Measurements from ENCODE around the gene LYSMD2. TPM values are rescaled to one million over a fixed set of nuclear protein-coding genes. Genes with fewer than 3 reads are reported as not detected.

Gene LYSMD2
- total and polyA plus RNA-seq, 11 donors, result 3.1 to 8.7 (median 5.7) TPM

DNA sequence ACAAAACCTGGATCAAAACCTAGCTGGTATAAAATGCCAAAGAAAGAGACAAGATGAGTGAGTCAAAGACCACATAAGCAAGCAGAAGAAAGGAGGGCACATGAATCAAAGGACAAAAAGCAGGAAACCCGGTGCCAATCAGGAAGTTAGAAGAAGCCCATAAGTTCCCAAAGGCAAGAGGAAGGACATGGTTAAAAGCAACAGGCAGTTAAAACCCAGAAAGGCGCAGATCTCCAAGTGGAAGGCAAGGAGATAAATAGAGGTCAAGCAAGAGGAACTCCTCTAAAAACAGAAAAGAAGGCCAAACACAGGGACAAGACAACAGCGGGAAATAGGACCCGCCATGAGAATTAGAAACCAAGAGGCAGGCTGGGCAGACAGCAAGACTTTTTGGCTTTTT is 18.3 kb upstream of the LYSMD2 start:
- Histone ChIP-seq H3K27ac (peak overlapping the region in 1 of 12 donors; percentile 54), H3K4me1 (peaks cover 0 to 74% (median 30%) of the 10 kb centered on the region in 12 donors), H3K36me3 (no peaks in the 10 kb centered on the region), H3K4me3 (no peak overlapping the region), H3K9me3 (peaks cover 0 to 6% (median 0%) of the 10 kb centered on the region in 12 donors), H3K27me3 (no peaks in the 10 kb centered on the region)
- TF ChIP-seq POLR2A (IDR thresholded peaks at IDR 0.05), result no peak
- TF ChIP-seq, protein P1, sequence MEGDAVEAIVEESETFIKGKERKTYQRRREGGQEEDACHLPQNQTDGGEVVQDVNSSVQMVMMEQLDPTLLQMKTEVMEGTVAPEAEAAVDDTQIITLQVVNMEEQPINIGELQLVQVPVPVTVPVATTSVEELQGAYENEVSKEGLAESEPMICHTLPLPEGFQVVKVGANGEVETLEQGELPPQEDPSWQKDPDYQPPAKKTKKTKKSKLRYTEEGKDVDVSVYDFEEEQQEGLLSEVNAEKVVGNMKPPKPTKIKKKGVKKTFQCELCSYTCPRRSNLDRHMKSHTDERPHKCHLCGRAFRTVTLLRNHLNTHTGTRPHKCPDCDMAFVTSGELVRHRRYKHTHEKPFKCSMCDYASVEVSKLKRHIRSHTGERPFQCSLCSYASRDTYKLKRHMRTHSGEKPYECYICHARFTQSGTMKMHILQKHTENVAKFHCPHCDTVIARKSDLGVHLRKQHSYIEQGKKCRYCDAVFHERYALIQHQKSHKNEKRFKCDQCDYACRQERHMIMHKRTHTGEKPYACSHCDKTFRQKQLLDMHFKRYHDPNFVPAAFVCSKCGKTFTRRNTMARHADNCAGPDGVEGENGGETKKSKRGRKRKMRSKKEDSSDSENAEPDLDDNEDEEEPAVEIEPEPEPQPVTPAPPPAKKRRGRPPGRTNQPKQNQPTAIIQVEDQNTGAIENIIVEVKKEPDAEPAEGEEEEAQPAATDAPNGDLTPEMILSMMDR (IDR thresholded peaks at IDR 0.05), result no peak
- DNase-seq (no peak), ATAC-seq (no peak)
- 70 to 84% (median 80%) methylated on average over 4 of the region's 4 CpGs for WGBS, 4 donors
- intact Hi-C loops (cut with DNase I), result loop anchor here in 1 of 10 donors (10.0 kb wide), 1 partner anchor 71 kb away; the partner anchor contains the start of gene SCG3

DNA sequence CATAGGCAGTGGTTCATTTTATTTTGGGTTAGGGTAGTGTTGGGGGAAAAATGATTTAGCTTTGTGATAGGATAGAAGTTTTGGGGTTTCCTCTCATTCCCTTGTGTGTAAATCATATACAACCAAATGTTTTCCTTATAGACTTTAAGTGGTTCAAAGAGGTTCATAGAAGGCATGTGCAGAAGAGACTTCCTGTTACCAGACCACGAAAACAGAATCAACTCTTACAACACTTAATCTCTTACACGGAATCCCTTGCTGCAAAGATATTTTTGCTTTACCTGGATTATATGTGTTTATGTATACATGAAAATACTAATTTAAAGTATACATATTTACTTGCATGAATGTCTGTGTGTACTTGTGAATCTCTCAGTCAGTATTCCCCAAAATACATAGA is 16.8 kb upstream of the LYSMD2 start:
- no peak for ATAC-seq
- Histone ChIP-seq H3K27ac (no peak overlapping the region), H3K27me3 (no peaks in the 10 kb centered on the region), H3K36me3 (no peaks in the 10 kb centered on the region), H3K4me1 (peaks cover 0 to 66% (median 25%) of the 10 kb centered on the region in 12 donors), H3K9me3 (no peaks in the 10 kb centered on the region), H3K4me3 (no peak overlapping the region)
- no peak for TF ChIP-seq POLR2A (IDR thresholded peaks at IDR 0.05)
- TF ChIP-seq, protein P1 (IDR thresholded peaks at IDR 0.05), result no peak
- DNase-seq, result no peak
- 71 to 87% (median 84%) methylated on average over 2 of the region's 2 CpGs for WGBS, 4 donors
- intact Hi-C loops (cut with DNase I), result loop anchor here in 2 of 10 donors (5.0 to 10.0 kb wide), 2 partner anchors 37 to 69 kb away; partner anchors contain the start of gene SCG3 (in 1 of the 2)

DNA sequence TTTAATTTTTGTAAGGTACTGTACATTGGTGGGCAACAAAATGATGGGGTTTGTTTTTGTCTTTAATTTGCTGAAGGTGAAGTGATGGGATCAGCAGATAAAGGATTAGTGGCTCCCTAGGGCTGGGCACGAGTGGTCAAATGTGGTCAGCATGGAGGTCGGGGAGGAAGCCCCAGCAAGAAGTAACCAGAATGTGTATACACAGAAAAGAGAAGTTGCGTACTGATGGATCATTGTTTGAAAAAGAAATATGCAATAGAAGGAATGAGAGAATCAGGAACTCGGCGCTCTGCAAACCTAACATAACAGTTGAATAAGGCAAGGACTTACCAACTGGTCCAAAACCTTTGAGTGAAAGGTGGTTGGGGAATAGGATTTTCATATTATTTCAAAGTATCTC is 15.4 kb upstream of the LYSMD2 start:
- Histone ChIP-seq H3K27ac (peak overlapping the region in 1 of 12 donors; percentile 46), H3K4me3 (peak overlapping the region in 5 of 12 donors; percentile 66 to 93 (median 78))

More for the DNA sequence above, 15.4 kb upstream of the LYSMD2 start:
- no peaks in the 10 kb centered on the region for H3K27me3 ChIP-seq
- peaks cover 0 to 52% (median 12%) of the 10 kb centered on the region in 12 donors for H3K4me1 ChIP-seq
- no peak for DNase-seq
- WGBS, 4 donors, result 81 to 95% (median 92%) methylated on average over 5 of the region's 5 CpGs
- H3K9me3 ChIP-seq, result no peaks in the 10 kb centered on the region
- intact Hi-C loops (cut with DNase I), result loop anchor here in 2 of 10 donors (5.0 to 10.0 kb wide), 2 partner anchors 36 to 68 kb away; partner anchors contain the start of gene SCG3 (in 1 of the 2)
- no peak for ATAC-seq
- TF ChIP-seq POLR2A (IDR thresholded peaks at IDR 0.05), result no peak
- TF ChIP-seq, protein P1 (IDR thresholded peaks at IDR 0.05), result no peak
- H3K36me3 ChIP-seq, result no peaks in the 10 kb centered on the region

Measured in heart left ventricle (tissue), 16 donors.